ES-I3 (cell line): Measurements from ENCODE around the gene TRAF1.
"Not testable (repeated sequence)": the region's sequence is repeated elsewhere in the genome, so short reads cannot be mapped to it uniquely, and the experiment has no call there.

ENCODE experiments used
- H3K36me3 ChIP-seq: 2 replicates; pipeline ENCODE4 v1.6.1; 2013; ENCODE audit warnings: mild to moderate bottlenecking, low read length, control low read depth, moderate library complexity; ENCODE audit not compliant: insufficient read depth
- H3K4me1 ChIP-seq: 2 replicates; pipeline ENCODE4 v1.6.1; 2013; ENCODE audit warnings: mild to moderate bottlenecking, control low read depth, low read length; ENCODE audit not compliant: insufficient read depth
- H3K9ac ChIP-seq: 2 replicates; pipeline ENCODE4 v1.6.1; 2013; ENCODE audit warnings: low read depth, mild to moderate bottlenecking, low read length, moderate library complexity
- H3K9me3 ChIP-seq: 2 replicates; pipeline ENCODE4 v1.6.1; 2013; ENCODE audit warnings: mild to moderate bottlenecking, low read length, moderate library complexity; ENCODE audit not compliant: control insufficient read depth, insufficient read depth

TRAF1 gene

DNA sequence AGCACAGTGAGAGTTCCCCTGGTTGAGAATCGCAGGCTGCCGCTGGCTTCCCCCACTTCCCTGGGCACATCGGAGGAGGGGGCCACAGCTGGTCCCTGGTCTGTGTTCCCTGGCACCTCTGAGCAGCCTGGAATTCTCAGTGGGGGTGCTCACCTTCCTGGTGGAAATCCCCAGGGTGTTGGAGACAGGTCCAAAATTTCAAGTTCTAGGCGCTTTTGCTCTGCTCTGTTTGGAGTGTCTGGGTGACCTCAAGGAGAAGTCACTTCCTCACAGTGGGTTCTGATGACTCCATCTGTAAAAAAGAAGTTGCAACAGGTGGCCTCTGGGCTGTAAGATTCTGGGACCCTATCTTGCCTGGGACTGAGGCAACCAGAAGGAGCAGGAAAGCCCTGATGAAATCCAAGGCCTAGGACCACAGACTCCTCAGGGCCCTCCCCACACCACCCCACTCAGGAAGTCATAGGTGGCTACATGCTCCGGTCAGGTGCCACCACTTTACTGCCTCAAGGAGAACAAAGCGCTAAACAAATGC is at the start of gene TRAF1:
TRAF1 (minus strand) TSS at position 400 of the 532 bp plus-strand sequence. CDS start 721 bp downstream, outside the sequence.
- H3K36me3 ChIP-seq = no peaks in the 10 kb centered on the region

GRCh38 chr9:120974921-120975320 is 48.3 kb upstream of the TRAF1 start:
- H3K9ac ChIP-seq = no peak overlapping the region
- H3K9me3 ChIP-seq = no peaks in the 10 kb centered on the region
- H3K36me3 ChIP-seq = no peaks in the 10 kb centered on the region
- H3K4me1 ChIP-seq = peaks cover 2% of the 10 kb centered on the region; the same call in 1 of the 2 replicates

More for the DNA sequence above, at the start of gene TRAF1:
- H3K9ac ChIP-seq = no peak within 1 kb of the TSS
- H3K9me3 ChIP-seq = no peaks in the 10 kb centered on the region
- peaks cover 30% of the 10 kb centered on the region for H3K4me1 ChIP-seq

GRCh38 chr9:120974181-120974580 is 47.6 kb upstream of the TRAF1 start:
- no peaks in the 10 kb centered on the region for H3K9me3 ChIP-seq
- H3K36me3 ChIP-seq = no peaks in the 10 kb centered on the region
- no peaks in the 10 kb centered on the region for H3K4me1 ChIP-seq
- H3K9ac ChIP-seq = no peak overlapping the region

- Histone ChIP-seq H3K9me3 (no peaks in the 10 kb centered on the region), H3K9ac (no peak overlapping the region), H3K4me1 (no peaks in the 10 kb centered on the region), H3K36me3 (no peaks in the 10 kb centered on the region)
These were observed 45.3 kb upstream of the TRAF1 start for GRCh38 chr9:120971938-120972337.

GRCh38 chr9:120971471-120971870 is 44.9 kb upstream of the TRAF1 start:
- H3K9me3 ChIP-seq, H3K9ac ChIP-seq, H3K36me3 ChIP-seq, H3K4me1 ChIP-seq: not testable (repeated sequence)

- H3K9me3 ChIP-seq = no peaks in the 10 kb centered on the region
- peaks cover 7% of the 10 kb centered on the region; the same call in 1 of the 2 replicates for H3K4me1 ChIP-seq
- no peak overlapping the region for H3K9ac ChIP-seq
- H3K36me3 ChIP-seq = no peaks in the 10 kb centered on the region
These were observed 43.6 kb upstream of the TRAF1 start for GRCh38 chr9:120970244-120970643.

GRCh38 chr9:120966013-120966369 is 39.4 kb upstream of the TRAF1 start:
- H3K36me3 ChIP-seq = no peaks in the 10 kb centered on the region
- H3K4me1 ChIP-seq = peaks cover 13% of the 10 kb centered on the region; the same call in 1 of the 2 replicates
- no peaks in the 10 kb centered on the region for H3K9me3 ChIP-seq
- no peak overlapping the region for H3K9ac ChIP-seq

DNA sequence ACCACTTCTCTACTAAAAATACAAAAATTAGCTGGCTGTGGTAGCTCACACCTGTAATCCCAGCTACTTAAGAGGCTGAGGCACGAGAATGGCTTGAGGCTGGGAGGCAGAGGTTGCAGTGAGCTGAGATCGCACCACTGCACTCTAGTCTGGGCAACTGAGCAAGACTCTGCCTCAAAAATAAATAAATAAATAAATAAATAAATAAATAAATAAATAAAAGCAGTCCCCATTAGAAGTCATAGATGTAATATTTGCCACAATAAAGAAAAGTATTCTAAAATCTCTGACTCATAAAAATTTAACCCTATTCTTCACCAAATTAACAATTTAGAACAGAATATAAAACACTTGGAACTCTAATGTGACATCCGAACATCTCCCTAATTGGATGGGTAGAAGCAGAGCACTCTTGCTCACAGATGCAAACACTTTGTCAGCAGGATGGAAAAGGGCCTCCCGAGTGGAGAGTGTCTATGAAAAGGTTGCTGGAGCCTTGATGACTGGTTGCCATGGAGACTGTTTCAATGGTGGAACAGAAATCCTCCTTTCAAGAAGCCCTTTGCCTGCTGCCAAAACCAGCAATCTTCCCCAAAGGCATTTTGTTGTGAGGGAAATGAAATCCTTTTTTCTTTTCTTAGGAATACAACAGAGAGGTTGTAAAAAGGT is 38.9 kb upstream of the TRAF1 start:
- Histone ChIP-seq H3K9ac (no peak overlapping the region), H3K36me3 (no peaks in the 10 kb centered on the region)

DNA sequence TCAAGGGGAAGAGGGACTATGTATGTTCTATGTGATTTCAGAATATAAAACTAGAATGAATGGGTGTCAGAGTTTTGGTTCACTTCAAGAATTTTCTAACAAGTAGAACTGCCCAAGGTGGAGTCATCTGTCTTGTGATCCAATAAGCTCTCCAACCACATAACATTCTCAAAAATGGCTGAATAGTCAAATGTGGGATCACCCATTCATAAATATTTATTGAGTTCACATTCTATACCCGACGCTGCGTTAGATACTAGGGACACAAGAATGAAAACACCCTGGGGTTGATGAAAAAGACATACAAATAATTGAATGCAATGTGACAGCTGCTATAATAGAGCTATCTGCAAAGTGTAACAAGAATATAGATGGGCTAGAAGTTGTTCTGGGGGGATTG is 35.3 kb upstream of the TRAF1 start:
- H3K9me3 ChIP-seq = no peaks in the 10 kb centered on the region
- H3K4me1 ChIP-seq = peaks cover 13% of the 10 kb centered on the region; the same call in 1 of the 2 replicates
- no peak overlapping the region for H3K9ac ChIP-seq
- H3K36me3 ChIP-seq = no peaks in the 10 kb centered on the region

More for the DNA sequence above, 38.9 kb upstream of the TRAF1 start:
- no peaks in the 10 kb centered on the region for H3K9me3 ChIP-seq
- H3K4me1 ChIP-seq = peaks cover 13% of the 10 kb centered on the region; the same call in 1 of the 2 replicates

DNA sequence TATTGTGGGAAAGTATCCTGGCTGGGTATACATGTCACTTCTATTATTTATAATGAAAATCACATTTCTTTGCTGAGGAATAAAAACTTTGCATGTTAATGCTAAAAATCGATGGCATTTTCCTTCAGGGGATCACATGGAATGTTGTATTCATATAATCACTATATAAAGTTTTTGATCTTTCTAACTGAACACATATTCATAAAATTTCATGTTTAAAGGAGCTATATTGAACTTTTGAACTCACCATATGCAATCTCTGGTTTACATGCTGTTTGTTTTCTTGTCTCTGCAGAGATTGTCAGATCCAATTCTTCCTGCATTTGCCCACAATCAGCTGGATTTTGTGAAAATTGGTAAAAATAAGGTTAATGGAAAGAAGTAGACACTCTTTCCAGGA is 33.4 kb upstream of the TRAF1 start:
- peaks cover 5% of the 10 kb centered on the region; the same call in 1 of the 2 replicates for H3K4me1 ChIP-seq
- H3K9ac ChIP-seq = no peak overlapping the region
- no peaks in the 10 kb centered on the region for H3K9me3 ChIP-seq
- H3K36me3 ChIP-seq = no peaks in the 10 kb centered on the region

GRCh38 chr9:120956862-120957261 is 30.3 kb upstream of the TRAF1 start:
- peaks cover 4% of the 10 kb centered on the region; the same call in 1 of the 2 replicates for H3K4me1 ChIP-seq
- H3K9me3 ChIP-seq = no peaks in the 10 kb centered on the region
- no peaks in the 10 kb centered on the region for H3K36me3 ChIP-seq
- H3K9ac ChIP-seq = no peak overlapping the region

DNA sequence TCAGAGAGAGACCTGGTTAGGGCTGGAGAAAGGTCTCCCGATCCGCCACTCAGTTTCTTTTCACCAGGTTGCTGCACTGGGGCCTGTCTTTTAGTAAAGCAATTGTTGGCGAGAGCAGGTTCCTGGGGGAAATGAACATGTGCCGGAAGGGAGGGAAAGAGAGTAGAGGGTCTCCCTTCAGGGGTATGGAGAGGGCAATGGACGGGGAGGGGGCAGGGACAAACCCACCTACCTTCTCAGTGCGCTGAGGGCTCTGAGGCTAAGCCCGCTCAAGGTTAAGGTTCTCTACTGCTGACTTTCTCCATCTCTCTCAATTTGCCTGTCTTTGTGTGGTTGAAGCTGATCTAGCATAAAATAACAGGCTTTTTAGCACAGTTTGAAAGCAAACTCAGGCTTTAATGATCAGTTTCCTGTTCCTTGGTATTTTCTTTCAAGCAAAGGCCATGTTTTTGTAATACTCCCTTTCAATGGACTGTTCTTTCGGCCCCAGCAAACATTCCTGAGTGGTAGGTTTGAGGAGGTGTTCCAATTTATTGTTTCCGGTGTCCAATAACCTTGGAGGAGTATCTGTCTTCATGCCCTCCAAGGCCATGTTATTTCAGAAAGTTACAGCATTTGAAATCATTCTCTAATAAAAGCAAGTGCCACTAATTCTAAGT is 25.5 kb upstream of the TRAF1 start:
- Histone ChIP-seq H3K36me3 (no peaks in the 10 kb centered on the region), H3K9ac (no peak overlapping the region; the same call in 1 of the 2 replicates), H3K4me1 (peaks cover 10% of the 10 kb centered on the region; the same call in 1 of the 2 replicates), H3K9me3 (no peaks in the 10 kb centered on the region)

DNA sequence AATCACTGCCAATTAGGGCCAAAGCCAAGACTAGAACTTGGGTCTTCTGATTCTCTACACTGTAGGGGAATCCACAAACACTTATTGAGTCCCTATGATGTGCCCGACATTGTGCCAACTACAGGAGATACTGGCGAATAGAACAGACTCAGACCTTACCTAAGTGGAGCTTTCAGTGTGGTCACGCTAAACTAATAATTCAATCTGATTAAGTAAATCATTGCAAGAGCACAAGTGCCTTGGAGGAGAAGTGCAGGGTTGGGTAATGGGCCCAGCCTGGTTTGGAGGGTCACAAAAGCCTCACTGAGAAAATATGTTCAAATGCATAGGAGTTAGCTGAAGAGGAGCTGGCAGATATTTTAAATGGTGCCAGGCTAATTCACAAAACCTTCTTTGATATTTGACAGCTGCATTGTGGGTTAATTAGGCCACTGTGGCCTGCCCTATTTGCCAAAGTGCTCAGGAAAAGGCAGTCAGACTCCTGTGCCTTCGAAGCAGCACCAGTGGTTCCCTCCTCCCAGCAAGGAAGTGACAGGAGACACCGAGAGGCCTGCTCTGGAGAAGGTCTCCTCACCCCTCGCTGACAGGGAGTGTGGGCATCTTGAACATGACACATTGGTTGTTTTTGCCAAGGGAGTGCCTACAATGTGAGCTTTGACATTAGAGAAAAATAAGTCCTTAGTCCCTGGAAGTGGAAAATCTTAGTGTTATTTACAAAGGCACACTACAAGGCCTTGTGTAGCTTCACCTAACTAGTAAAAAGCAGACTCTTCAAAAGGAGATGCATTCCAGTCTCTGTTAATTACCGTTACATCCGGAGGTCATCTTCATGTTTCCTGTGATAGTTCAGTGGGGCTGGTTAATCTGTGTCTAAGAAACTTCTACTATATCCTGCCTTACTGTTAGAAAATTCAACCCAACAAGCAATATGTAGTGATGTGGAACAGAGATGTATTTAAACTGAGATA is 24.1 kb upstream of the TRAF1 start:
- H3K9ac ChIP-seq = no peak overlapping the region
- H3K4me1 ChIP-seq = peaks cover 10% of the 10 kb centered on the region; the same call in 1 of the 2 replicates
- no peaks in the 10 kb centered on the region for H3K36me3 ChIP-seq
- H3K9me3 ChIP-seq = no peaks in the 10 kb centered on the region

- Histone ChIP-seq H3K9me3 (no peaks in the 10 kb centered on the region), H3K4me1 (peaks cover 18% of the 10 kb centered on the region), H3K36me3 (no peaks in the 10 kb centered on the region), H3K9ac (no peak overlapping the region)
These were observed 22.7 kb upstream of the TRAF1 start for GRCh38 chr9:120949290-120949689.
